Measurements from ENCODE around the gene SKI.

DNA sequence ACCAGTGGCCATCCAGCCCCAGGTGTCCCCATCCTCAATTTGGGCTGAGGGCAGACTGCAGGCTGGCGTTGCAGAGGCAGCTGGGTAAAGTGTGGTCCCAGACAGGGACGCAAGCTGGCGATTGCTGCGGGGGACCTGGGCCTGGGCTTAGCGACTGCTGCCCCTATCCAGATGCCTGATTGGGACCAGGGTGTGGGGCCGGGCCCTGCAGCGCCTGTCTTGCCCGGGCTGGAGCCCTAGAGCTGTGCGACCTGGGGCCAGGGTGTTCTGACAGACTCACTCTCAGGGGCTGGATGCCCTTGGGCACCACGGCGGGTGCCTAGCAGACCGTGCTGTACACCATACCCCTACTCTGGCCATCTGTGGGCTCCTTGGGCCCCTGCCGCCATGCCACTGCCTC lies 17.3 kb upstream of the SKI start:
- TF ChIP-seq FOXM1 (IDR thresholded peaks at IDR 0.05; ENCODE audit: borderline replicate concordance) (no peak), ZNF384 (IDR thresholded peaks at IDR 0.05) (no peak), FOXA1 (IDR thresholded peaks at IDR 0.05) (no peak), SP1 (IDR thresholded peaks at IDR 0.05) (no peak), NFRKB (IDR thresholded peaks at IDR 0.05) (no peak), LEF1 (IDR thresholded peaks at IDR 0.05; ENCODE audit: borderline replicate concordance) (no peak), BHLHE40 (IDR thresholded peaks at IDR 0.05; ENCODE audit: borderline replicate concordance) (no peak)
- TF ChIP-seq, protein P1, sequence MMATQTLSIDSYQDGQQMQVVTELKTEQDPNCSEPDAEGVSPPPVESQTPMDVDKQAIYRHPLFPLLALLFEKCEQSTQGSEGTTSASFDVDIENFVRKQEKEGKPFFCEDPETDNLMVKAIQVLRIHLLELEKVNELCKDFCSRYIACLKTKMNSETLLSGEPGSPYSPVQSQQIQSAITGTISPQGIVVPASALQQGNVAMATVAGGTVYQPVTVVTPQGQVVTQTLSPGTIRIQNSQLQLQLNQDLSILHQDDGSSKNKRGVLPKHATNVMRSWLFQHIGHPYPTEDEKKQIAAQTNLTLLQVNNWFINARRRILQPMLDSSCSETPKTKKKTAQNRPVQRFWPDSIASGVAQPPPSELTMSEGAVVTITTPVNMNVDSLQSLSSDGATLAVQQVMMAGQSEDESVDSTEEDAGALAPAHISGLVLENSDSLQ (IDR thresholded peaks at IDR 0.05), result no peak
